Loucy (cell line): ENCODE data around the gene ADGRL3.

Source experiments
- H2AFZ ChIP-seq: fragments of 200-600 bp; sonication (generic); 2 replicates; pipeline ENCODE4 v1.6.0; 2016; ENCODE audit warnings: antibody characterized with exemption, mild to moderate bottlenecking, low read length, moderate library complexity
- H3F3A ChIP-seq: fragments of 200-600 bp; 2 replicates; pipeline ENCODE4 v1.6.0; 2016; ENCODE audit warnings: antibody characterized with exemption, low read depth, mild to moderate bottlenecking
- H3K27me3 ChIP-seq: fragments of 200-600 bp; sonication (generic); 2 replicates; pipeline ENCODE4 v1.6.1; 2014; ENCODE audit warnings: low read length, mild to moderate bottlenecking; ENCODE audit not compliant: insufficient read depth, poor library complexity, severe bottlenecking
- H3K36me3 ChIP-seq: fragments of 200-600 bp; sonication (generic); 2 replicates; pipeline ENCODE4 v1.6.1; 2016; ENCODE audit warnings: low read length; ENCODE audit not compliant: insufficient read depth
- H3K4me1 ChIP-seq: fragments of 200-600 bp; sonication (generic); 2 replicates; pipeline ENCODE4 v1.5.1; 2014; ENCODE audit warnings: low read length, mild to moderate bottlenecking; ENCODE audit not compliant: insufficient read depth, poor library complexity, severe bottlenecking
- H3K4me2 ChIP-seq: fragments of 200-600 bp; sonication (generic); 2 replicates; pipeline ENCODE4 v1.6.0; 2014; ENCODE audit warnings: antibody characterized with exemption, low read length, low read depth, mild to moderate bottlenecking; ENCODE audit not compliant: poor library complexity, severe bottlenecking
- H3K4me3 ChIP-seq: fragments of 200-600 bp; sonication (generic); 2 replicates; pipeline ENCODE4 v1.5.1; 2014; ENCODE audit warnings: low read length, mild to moderate bottlenecking, mixed read lengths; ENCODE audit not compliant: poor library complexity, severe bottlenecking
- H3K79me2 ChIP-seq: fragments of 200-600 bp; sonication (generic); 2 replicates; pipeline ENCODE4 v1.6.1; 2014; ENCODE audit warnings: low read length; ENCODE audit not compliant: insufficient read depth
- H3K9ac ChIP-seq: fragments of 200-600 bp; sonication (generic); 2 replicates; pipeline ENCODE4 v1.6.0; 2014; ENCODE audit warnings: mild to moderate bottlenecking, low read depth, low read length, moderate library complexity; ENCODE audit not compliant: poor library complexity, severe bottlenecking
- H3K9me2 ChIP-seq: fragments of 200-600 bp; sonication (generic); replicated peaks from 2 replicates; pipeline ENCODE4 v1.6.1; 2016; ENCODE audit warnings: low read depth, low read length, mixed read lengths
- H3K9me3 ChIP-seq: fragments of 200-600 bp; sonication (generic); 2 replicates; pipeline ENCODE4 v1.6.1; 2014; ENCODE audit warnings: mild to moderate bottlenecking, antibody characterized with exemption, low read length, low read depth; ENCODE audit not compliant: insufficient read depth
- H4K20me1 ChIP-seq: fragments of 200-600 bp; sonication (generic); 2 replicates; pipeline ENCODE4 v1.6.0; 2014; ENCODE audit warnings: antibody characterized with exemption, low read length, mild to moderate bottlenecking; ENCODE audit not compliant: insufficient read depth, poor library complexity, severe bottlenecking
- CTCF ChIP-seq: fragments of 200-600 bp; sonication (generic); conservative IDR thresholded peaks from 2 replicates; pipeline ENCODE4 v1.5.1; 2014; ENCODE audit warnings: mild to moderate bottlenecking, antibody characterized with exemption, low read length
- EZH2phosphoT487 ChIP-seq: fragments of 200-600 bp; IDR thresholded peaks from 2 replicates; pipeline ENCODE4 v1.6.1; 2018; ENCODE audit warnings: antibody characterized with exemption, mild to moderate bottlenecking, moderate library complexity, borderline replicate concordance

ADGRL3 gene

GRCh38 chr4:61162116-61162515 lies 38.0 kb upstream of the ADGRL3 start:
- Histone ChIP-seq H3K27me3 (no peaks in the 10 kb centered on the region), H3K9ac (no peak overlapping the region), H3K79me2 (no peaks in the 10 kb centered on the region), H3K4me3 (no peak overlapping the region), H2AFZ (no peak overlapping the region), H3K4me1 (no peaks in the 10 kb centered on the region), H3F3A (no peaks in the 10 kb centered on the region), H4K20me1 (no peaks in the 10 kb centered on the region), H3K9me3 (no peaks in the 10 kb centered on the region), H3K9me2 (no peaks in the 10 kb centered on the region), H3K36me3 (no peaks in the 10 kb centered on the region), H3K4me2 (no peak overlapping the region)
- TF ChIP-seq CTCF (no peak), EZH2phosphoT487 (no peak)

- Histone ChIP-seq H3K36me3 (no peaks in the 10 kb centered on the region), H3K9me2 (no peaks in the 10 kb centered on the region), H3F3A (no peaks in the 10 kb centered on the region), H3K4me3 (no peak overlapping the region), H3K4me2 (no peak overlapping the region), H3K9ac (no peak overlapping the region), H4K20me1 (no peaks in the 10 kb centered on the region), H3K27me3 (no peaks in the 10 kb centered on the region), H2AFZ (no peak overlapping the region), H3K9me3 (no peaks in the 10 kb centered on the region), H3K4me1 (no peaks in the 10 kb centered on the region), H3K79me2 (no peaks in the 10 kb centered on the region)
- TF ChIP-seq CTCF (no peak), EZH2phosphoT487 (no peak)
Measured at GRCh38 chr4:61173799-61174198, 26.3 kb upstream of the ADGRL3 start.

- Histone ChIP-seq H3F3A (no peaks in the 10 kb centered on the region), H4K20me1 (no peaks in the 10 kb centered on the region), H3K9me3 (no peaks in the 10 kb centered on the region), H3K9ac (no peak overlapping the region), H2AFZ (no peak overlapping the region), H3K4me3 (no peak overlapping the region), H3K9me2 (no peaks in the 10 kb centered on the region), H3K4me1 (no peaks in the 10 kb centered on the region), H3K4me2 (no peak overlapping the region), H3K27me3 (no peaks in the 10 kb centered on the region), H3K79me2 (no peaks in the 10 kb centered on the region), H3K36me3 (no peaks in the 10 kb centered on the region)
- TF ChIP-seq CTCF (no peak), EZH2phosphoT487 (no peak)
Measured at GRCh38 chr4:61175495-61175894, 24.6 kb upstream of the ADGRL3 start.
